H9 (cell line): ENCODE results near the gene PNKD. TPM values are rescaled to one million over a fixed set of nuclear protein-coding genes. Genes with fewer than 3 reads are reported as not detected.

ENCODE experiments used
- DNase-seq: peaks from one replicate; pipeline ENCODE4 v3.0.0-alpha.2; 2017
- H2AFZ ChIP-seq: one replicate; pipeline ENCODE4 v1.6.1; 2013; ENCODE audit warnings: mild to moderate bottlenecking, low read length, control low read depth, moderate library complexity
- H2AK5ac ChIP-seq: 2 replicates; pipeline ENCODE4 v1.6.1; 2013; ENCODE audit warnings: low read length, control low read depth, mixed read lengths; ENCODE audit not compliant: insufficient read length
- H2BK120ac ChIP-seq: one replicate; pipeline ENCODE4 v1.6.1; 2013; ENCODE audit warnings: low read depth, mild to moderate bottlenecking, low read length, control low read depth, inconsistent platforms; ENCODE audit not compliant: poor library complexity, severe bottlenecking
- H2BK12ac ChIP-seq: 2 replicates; pipeline ENCODE4 v1.6.1; 2013; ENCODE audit warnings: low read length, control low read depth, mixed read lengths, low read depth; ENCODE audit not compliant: insufficient read length
- H2BK15ac ChIP-seq: 2 replicates; pipeline ENCODE4 v1.6.1; 2013; ENCODE audit warnings: low read depth, low read length, control low read depth
- H2BK20ac ChIP-seq: one replicate; pipeline ENCODE4 v1.6.1; 2013; ENCODE audit warnings: low read depth, mild to moderate bottlenecking, low read length, control low read depth, inconsistent platforms; ENCODE audit not compliant: poor library complexity, severe bottlenecking
- H2BK5ac ChIP-seq: 2 replicates; pipeline ENCODE4 v1.6.1; 2013; ENCODE audit warnings: low read length, control low read depth, mixed read lengths; ENCODE audit not compliant: insufficient read length
- H3K14ac ChIP-seq: 2 replicates; pipeline ENCODE4 v1.6.1; 2013; ENCODE audit warnings: low read length, control low read depth; ENCODE audit not compliant: insufficient read depth
- H3K18ac ChIP-seq: 2 replicates; pipeline ENCODE4 v1.6.1; 2013; ENCODE audit warnings: low read depth, mild to moderate bottlenecking, mixed read lengths, low read length, control low read depth; ENCODE audit not compliant: insufficient read length
- H3K23ac ChIP-seq: 2 replicates; pipeline ENCODE4 v1.6.1; 2013; ENCODE audit warnings: low read length, control low read depth, mixed read lengths, low read depth; ENCODE audit not compliant: insufficient read length
- H3K23me2 ChIP-seq: 2 replicates; pipeline ENCODE4 v1.6.1; 2013; ENCODE audit warnings: low read depth, mild to moderate bottlenecking, mixed read lengths, low read length, control low read depth; ENCODE audit not compliant: insufficient read length, poor library complexity, severe bottlenecking
- H3K27ac ChIP-seq: 2 replicates; pipeline ENCODE4 v1.5.1; 2013; ENCODE audit warnings: low read length, control low read depth, mixed read lengths, low read depth; ENCODE audit not compliant: insufficient read length
- H3K27me3 ChIP-seq: 2 replicates; pipeline ENCODE4 v1.6.1; 2013; ENCODE audit warnings: low read length, control low read depth, inconsistent platforms; ENCODE audit not compliant: insufficient read depth
- H3K4ac ChIP-seq: 2 replicates; pipeline ENCODE4 v1.6.1; 2013; ENCODE audit warnings: low read depth, mild to moderate bottlenecking, control low read depth, inconsistent platforms, low read length, moderate library complexity
- H3K4me1 ChIP-seq: 2 replicates; pipeline ENCODE4 v1.6.1; 2013; ENCODE audit warnings: low read length, control low read depth, inconsistent platforms; ENCODE audit not compliant: insufficient read depth
- H3K4me2 ChIP-seq: 2 replicates; pipeline ENCODE4 v1.6.1; 2013; ENCODE audit warnings: low read length, control low read depth, mixed read lengths; ENCODE audit not compliant: insufficient read length, insufficient read depth
- H3K56ac ChIP-seq: 2 replicates; pipeline ENCODE4 v1.6.1; 2013; ENCODE audit warnings: low read depth, mild to moderate bottlenecking, mixed read lengths, low read length, control low read depth; ENCODE audit not compliant: insufficient read length
- H3K79me1 ChIP-seq: 2 replicates; pipeline ENCODE4 v1.6.1; 2013; ENCODE audit warnings: low read depth, mild to moderate bottlenecking, moderate library complexity, low read length, control low read depth, inconsistent platforms; ENCODE audit not compliant: insufficient read depth, poor library complexity, severe bottlenecking
- H3K79me2 ChIP-seq: 2 replicates; pipeline ENCODE4 v1.6.1; 2013; ENCODE audit warnings: low read length, control low read depth, inconsistent platforms; ENCODE audit not compliant: insufficient read depth
- H3K9ac ChIP-seq: 2 replicates; pipeline ENCODE4 v1.6.1; 2013; ENCODE audit warnings: low read length, control low read depth, mixed read lengths; ENCODE audit not compliant: insufficient read length; ENCODE audit errors: extremely low read depth
- H3K9me3 ChIP-seq: one replicate; pipeline ENCODE4 v1.6.1; 2013; ENCODE audit warnings: low read depth, low read length, inconsistent platforms; ENCODE audit not compliant: control insufficient read depth
- H3T11ph ChIP-seq: one replicate; pipeline ENCODE4 v1.6.1; 2013; ENCODE audit warnings: mild to moderate bottlenecking, low read length, control low read depth, inconsistent platforms
- H4K20me1 ChIP-seq: one replicate; pipeline ENCODE4 v1.6.1; 2013; ENCODE audit not compliant: control insufficient read depth, insufficient read length, insufficient read depth
- H4K5ac ChIP-seq: 2 replicates; pipeline ENCODE4 v1.6.1; 2013; ENCODE audit warnings: low read depth, mild to moderate bottlenecking, mixed read lengths, low read length, control low read depth; ENCODE audit not compliant: insufficient read length
- H4K8ac ChIP-seq: replicated peaks from 2 replicates; pipeline ENCODE4 v1.6.1; 2013; ENCODE audit warnings: low read length, control low read depth, mixed read lengths, low read depth; ENCODE audit not compliant: insufficient read length
- H4K91ac ChIP-seq: 2 replicates; pipeline ENCODE4 v1.6.1; 2013; ENCODE audit warnings: low read depth, mild to moderate bottlenecking, moderate library complexity, mixed read lengths, low read length, control low read depth; ENCODE audit not compliant: insufficient read length
- H3K27ac Mint-ChIP-seq, 3 experiments: 2 replicates in 2 of 3; 3 replicates in 1 of 3; pipeline ENCODE4 v1.8.0; 2020 to 2021; ENCODE audit warnings: mixed read lengths in 3 of 3, mild to moderate bottlenecking in 1 of 3, moderate library complexity in 1 of 3
- H3K27me3 Mint-ChIP-seq: 2 replicates; pipeline ENCODE4 v1.8.0; 2021; ENCODE audit warnings: low read depth, mild to moderate bottlenecking, moderate library complexity, mixed read lengths
- H3K36me3 Mint-ChIP-seq, 3 experiments: 2 replicates in 2 of 3; 3 replicates in 1 of 3; pipeline ENCODE4 v1.8.0; 2020 to 2021; ENCODE audit warnings: low read depth in 3 of 3, mixed read lengths in 3 of 3; ENCODE audit not compliant: insufficient read depth in 1 of 3
- H3K4me1 Mint-ChIP-seq, 2 experiments: 2 replicates each; pipeline ENCODE4 v1.8.0; 2020; ENCODE audit warnings: mixed read lengths in 2 of 2
- H3K4me3 Mint-ChIP-seq, 2 experiments: 2 replicates in 1 of 2; 3 replicates in 1 of 2; pipeline ENCODE4 v1.8.0; 2020 to 2021; ENCODE audit warnings: mild to moderate bottlenecking in 2 of 2, mixed read lengths in 2 of 2, moderate library complexity in 1 of 2
- H3K9me3 Mint-ChIP-seq, 2 experiments: 2 replicates in 1 of 2; 3 replicates in 1 of 2; pipeline ENCODE4 v1.8.0; 2020; ENCODE audit warnings: mild to moderate bottlenecking in 2 of 2, mixed read lengths in 2 of 2, moderate library complexity in 1 of 2
- WGBS: extraction: QIAGEN DNeasy Blood & Tissue Kit; methylation state at CpG from one replicate; pipeline ENCODE4 v1.1.7; 2013; ENCODE audit warnings: missing lambda C conversion rate, low lambda C conversion rate, mixed read lengths; ENCODE audit not compliant: insufficient read length; ENCODE audit errors: extremely low coverage; 5-methylcytosine and 5-hydroxymethylcytosine counted together
- total RNA-seq: library from RNA; stranded (reverse); gene quantifications from 2 replicates; pipeline ENCODE4 v1.2.1, GENCODE V29; 2021
- TF ChIP-seq, protein P1 (sequence below): fragments of 200-600 bp; sonication (generic); conservative IDR thresholded peaks from 3 replicates; pipeline ENCODE4 v1.8.0; 2021; ENCODE audit warnings: antibody characterized with exemption, mild to moderate bottlenecking

Gene PNKD
- total RNA-seq, 1 experiment from 2014 or later: 31.6 TPM

DNA sequence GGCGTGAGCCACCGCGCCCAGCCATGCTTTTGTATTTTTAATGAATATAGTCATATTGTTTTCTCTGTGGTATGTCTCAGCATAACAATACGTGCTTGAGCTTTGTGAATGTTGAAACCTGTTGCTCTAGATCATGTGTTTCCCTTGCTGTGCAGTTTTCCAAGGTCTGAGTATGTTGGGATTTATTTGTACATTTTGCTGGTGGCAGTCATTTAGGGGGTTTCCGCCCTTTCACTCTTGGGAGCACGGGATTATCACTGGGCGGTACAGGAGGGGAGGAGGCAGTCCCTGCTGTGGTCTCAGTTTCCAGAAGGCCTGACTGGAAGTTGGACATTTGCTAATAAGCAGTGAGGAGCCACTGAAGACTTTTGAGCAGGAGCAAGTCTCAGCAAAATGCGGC, 61.4 kb downstream of the PNKD start:
- H3K4ac ChIP-seq: no peak overlapping the region
- no CpG with 5 or more reads among the region's 8 CpGs for WGBS
- no peaks in the 10 kb centered on the region for H3K23me2 ChIP-seq
- no peak overlapping the region for H3K56ac ChIP-seq
- H2BK5ac ChIP-seq: no peak overlapping the region
- Mint-ChIP-seq H3K27me3 (no peaks in the 10 kb centered on the region), H3K9me3 (no peaks in the 10 kb centered on the region), H3K4me1 (peaks cover 23 to 37% of the 10 kb centered on the region in 2 experiments), H3K36me3 (no peaks in the 10 kb centered on the region), H3K4me3 (no peak overlapping the region; a peak in 1 of 5 replicates), H3K27ac (peak overlapping the region in 2 of 3 experiments; percentile 74 to 91; a peak in 4 of 7 replicates)
- H3K27me3 ChIP-seq: no peaks in the 10 kb centered on the region
- no peak overlapping the region for H2BK15ac ChIP-seq
- H4K5ac ChIP-seq: no peak overlapping the region
- H3K9ac ChIP-seq: no peak overlapping the region
- no peak overlapping the region for H3K4me2 ChIP-seq
- H2AFZ ChIP-seq: no peak overlapping the region
- no peak overlapping the region for H3K14ac ChIP-seq
- no peaks in the 10 kb centered on the region for H3K79me1 ChIP-seq
- H3K79me2 ChIP-seq: no peaks in the 10 kb centered on the region
- H2BK20ac ChIP-seq: no peak overlapping the region
- no peak overlapping the region for H2BK12ac ChIP-seq
- H2BK120ac ChIP-seq: no peak overlapping the region
- DNase-seq: no peak
- no peaks in the 10 kb centered on the region for H4K20me1 ChIP-seq
- TF ChIP-seq, protein P1, sequence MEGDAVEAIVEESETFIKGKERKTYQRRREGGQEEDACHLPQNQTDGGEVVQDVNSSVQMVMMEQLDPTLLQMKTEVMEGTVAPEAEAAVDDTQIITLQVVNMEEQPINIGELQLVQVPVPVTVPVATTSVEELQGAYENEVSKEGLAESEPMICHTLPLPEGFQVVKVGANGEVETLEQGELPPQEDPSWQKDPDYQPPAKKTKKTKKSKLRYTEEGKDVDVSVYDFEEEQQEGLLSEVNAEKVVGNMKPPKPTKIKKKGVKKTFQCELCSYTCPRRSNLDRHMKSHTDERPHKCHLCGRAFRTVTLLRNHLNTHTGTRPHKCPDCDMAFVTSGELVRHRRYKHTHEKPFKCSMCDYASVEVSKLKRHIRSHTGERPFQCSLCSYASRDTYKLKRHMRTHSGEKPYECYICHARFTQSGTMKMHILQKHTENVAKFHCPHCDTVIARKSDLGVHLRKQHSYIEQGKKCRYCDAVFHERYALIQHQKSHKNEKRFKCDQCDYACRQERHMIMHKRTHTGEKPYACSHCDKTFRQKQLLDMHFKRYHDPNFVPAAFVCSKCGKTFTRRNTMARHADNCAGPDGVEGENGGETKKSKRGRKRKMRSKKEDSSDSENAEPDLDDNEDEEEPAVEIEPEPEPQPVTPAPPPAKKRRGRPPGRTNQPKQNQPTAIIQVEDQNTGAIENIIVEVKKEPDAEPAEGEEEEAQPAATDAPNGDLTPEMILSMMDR: no peak
- H3K27ac ChIP-seq: no peak overlapping the region
- no peak overlapping the region for H4K8ac ChIP-seq
- no peak overlapping the region for H4K91ac ChIP-seq
- H3K4me1 ChIP-seq: no peaks in the 10 kb centered on the region; the same call in 1 of the 2 replicates
- no peaks in the 10 kb centered on the region for H3K9me3 ChIP-seq
- no peak overlapping the region for H2AK5ac ChIP-seq
- no peak overlapping the region for H3K23ac ChIP-seq
- no peak overlapping the region for H3K18ac ChIP-seq
- H3T11ph ChIP-seq: no peak overlapping the region
